Glutamatergic neuron (in vitro differentiated cells): ENCODE data around the gene TLL1. TPM values are rescaled to one million over a fixed set of nuclear protein-coding genes. Genes with fewer than 3 reads are reported as not detected.

Experiments used
- DNase-seq: peaks from one replicate; pipeline ENCODE4 v3.0.0; 2022
- H3K27ac Mint-ChIP-seq: one replicate; pipeline ENCODE4 v1.8.0; 2020; ENCODE audit warnings: mild to moderate bottlenecking, mixed read lengths, inconsistent platforms; ENCODE audit not compliant: unreplicated experiment
- H3K27me3 Mint-ChIP-seq: one replicate; pipeline ENCODE4 v1.8.0; 2020; ENCODE audit warnings: mild to moderate bottlenecking, moderate library complexity, mixed read lengths, inconsistent platforms; ENCODE audit not compliant: unreplicated experiment
- H3K36me3 Mint-ChIP-seq: one replicate; pipeline ENCODE4 v1.8.0; 2020; ENCODE audit warnings: mild to moderate bottlenecking, mixed read lengths, inconsistent platforms; ENCODE audit not compliant: unreplicated experiment
- H3K4me1 Mint-ChIP-seq: one replicate; pipeline ENCODE4 v1.8.0; 2020; ENCODE audit warnings: mild to moderate bottlenecking, low read depth, mixed read lengths, inconsistent platforms; ENCODE audit not compliant: unreplicated experiment
- H3K4me3 Mint-ChIP-seq: one replicate; pipeline ENCODE4 v1.8.0; 2020; ENCODE audit warnings: mild to moderate bottlenecking, mixed read lengths, inconsistent platforms; ENCODE audit not compliant: unreplicated experiment
- H3K9me3 Mint-ChIP-seq: one replicate; pipeline ENCODE4 v1.8.0; 2020; ENCODE audit warnings: mild to moderate bottlenecking, moderate library complexity, mixed read lengths, inconsistent platforms; ENCODE audit not compliant: unreplicated experiment
- total RNA-seq: library from RNA; stranded (reverse); fragmentation: NEBNext Ultra II Directional; extraction: Animal tissue kit (Norgen Biotek cat#: 25700); gene quantifications from one replicate; pipeline ENCODE4 v1.2.1, GENCODE V29; 2021; ENCODE audit not compliant: unreplicated experiment
- TF ChIP-seq, protein P1 (sequence below): fragments of 200-600 bp; sonication (generic); IDR thresholded peaks from one replicate; pipeline ENCODE4 v1.5.0; 2021; ENCODE audit not compliant: partially characterized antibody, unreplicated experiment

TLL1 gene
- total RNA-seq, 1 donor from 2014 or later: 0.15 TPM

DNA sequence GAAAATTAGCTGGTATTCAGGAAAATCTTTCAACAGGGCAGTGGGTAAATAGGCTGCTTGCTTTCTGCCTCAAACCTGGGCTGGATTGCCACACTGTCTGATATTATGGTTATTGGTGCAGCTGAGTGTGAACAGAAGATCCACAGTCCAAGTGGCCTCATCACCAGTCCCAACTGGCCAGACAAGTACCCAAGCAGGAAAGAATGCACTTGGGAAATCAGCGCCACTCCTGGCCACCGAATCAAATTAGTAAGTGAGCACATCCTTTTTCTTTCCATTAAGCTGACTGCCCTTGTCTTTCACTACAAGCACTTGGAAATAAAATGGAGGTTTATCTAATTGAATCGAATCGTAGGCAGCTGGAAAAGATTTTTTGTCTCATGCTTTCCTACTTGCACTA, 204.7 kb downstream of the TLL1 start:
- TF ChIP-seq, protein P1, sequence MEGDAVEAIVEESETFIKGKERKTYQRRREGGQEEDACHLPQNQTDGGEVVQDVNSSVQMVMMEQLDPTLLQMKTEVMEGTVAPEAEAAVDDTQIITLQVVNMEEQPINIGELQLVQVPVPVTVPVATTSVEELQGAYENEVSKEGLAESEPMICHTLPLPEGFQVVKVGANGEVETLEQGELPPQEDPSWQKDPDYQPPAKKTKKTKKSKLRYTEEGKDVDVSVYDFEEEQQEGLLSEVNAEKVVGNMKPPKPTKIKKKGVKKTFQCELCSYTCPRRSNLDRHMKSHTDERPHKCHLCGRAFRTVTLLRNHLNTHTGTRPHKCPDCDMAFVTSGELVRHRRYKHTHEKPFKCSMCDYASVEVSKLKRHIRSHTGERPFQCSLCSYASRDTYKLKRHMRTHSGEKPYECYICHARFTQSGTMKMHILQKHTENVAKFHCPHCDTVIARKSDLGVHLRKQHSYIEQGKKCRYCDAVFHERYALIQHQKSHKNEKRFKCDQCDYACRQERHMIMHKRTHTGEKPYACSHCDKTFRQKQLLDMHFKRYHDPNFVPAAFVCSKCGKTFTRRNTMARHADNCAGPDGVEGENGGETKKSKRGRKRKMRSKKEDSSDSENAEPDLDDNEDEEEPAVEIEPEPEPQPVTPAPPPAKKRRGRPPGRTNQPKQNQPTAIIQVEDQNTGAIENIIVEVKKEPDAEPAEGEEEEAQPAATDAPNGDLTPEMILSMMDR: no peak

DNA sequence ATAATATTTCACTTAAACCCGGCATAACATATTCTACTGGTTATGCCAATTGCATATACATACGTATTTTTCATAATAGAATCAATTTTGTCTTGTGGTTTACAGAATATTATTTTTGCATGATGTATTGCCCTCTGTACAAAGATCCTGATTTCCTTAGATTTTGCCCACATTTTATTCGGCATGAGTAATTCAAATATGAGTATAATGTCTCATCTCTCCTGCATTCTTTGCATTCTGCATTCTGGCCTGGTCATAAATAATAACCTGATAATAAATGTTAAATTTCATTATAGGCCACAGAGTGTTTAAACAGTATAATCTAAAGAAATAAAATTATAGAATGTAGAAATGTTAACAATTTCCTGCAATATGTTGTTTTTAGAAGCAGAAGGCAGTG, 205.3 kb downstream of the TLL1 start:
- Mint-ChIP-seq H3K27me3 (no peaks in the 10 kb centered on the region), H3K9me3 (no peaks in the 10 kb centered on the region), H3K27ac (peak overlapping the region; percentile 62), H3K36me3 (no peaks in the 10 kb centered on the region), H3K4me3 (no peak overlapping the region), H3K4me1 (peaks cover 10% of the 10 kb centered on the region)
- no peak for DNase-seq
- TF ChIP-seq, protein P1: no peak

More for the DNA sequence above, 204.7 kb downstream of the TLL1 start:
- peak; percentile 33 for DNase-seq
- Mint-ChIP-seq H3K4me3 (no peak overlapping the region), H3K27ac (peak overlapping the region; percentile 44), H3K9me3 (no peaks in the 10 kb centered on the region), H3K4me1 (peaks cover 10% of the 10 kb centered on the region), H3K27me3 (no peaks in the 10 kb centered on the region), H3K36me3 (no peaks in the 10 kb centered on the region)

DNA sequence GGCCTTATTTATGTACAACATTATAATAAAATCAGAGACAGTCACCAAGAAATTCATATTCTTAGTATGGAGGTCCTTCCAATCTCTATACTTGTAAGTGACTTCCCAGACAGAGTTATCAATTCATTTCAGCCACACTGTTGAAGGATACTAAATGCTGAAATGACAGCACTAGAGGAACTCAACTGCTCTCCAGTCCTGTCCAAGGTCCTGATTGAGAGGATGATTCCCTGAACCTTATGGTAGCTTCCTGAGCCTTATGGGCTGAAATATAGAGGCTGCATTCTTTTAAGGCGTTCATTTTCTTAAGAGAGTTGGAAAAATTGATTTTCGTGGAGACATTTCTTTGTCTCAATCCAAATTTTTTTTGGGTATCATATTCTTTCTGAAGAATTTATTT, 205.9 kb downstream of the TLL1 start:
- DNase-seq: no peak
- no peaks in the 10 kb centered on the region for H3K36me3 Mint-ChIP-seq
- TF ChIP-seq, protein P1: no peak
- H3K9me3 Mint-ChIP-seq: no peaks in the 10 kb centered on the region
- H3K4me3 Mint-ChIP-seq: no peak overlapping the region
- no peak overlapping the region for H3K27ac Mint-ChIP-seq
- peaks cover 6% of the 10 kb centered on the region for H3K4me1 Mint-ChIP-seq
- H3K27me3 Mint-ChIP-seq: no peaks in the 10 kb centered on the region

DNA sequence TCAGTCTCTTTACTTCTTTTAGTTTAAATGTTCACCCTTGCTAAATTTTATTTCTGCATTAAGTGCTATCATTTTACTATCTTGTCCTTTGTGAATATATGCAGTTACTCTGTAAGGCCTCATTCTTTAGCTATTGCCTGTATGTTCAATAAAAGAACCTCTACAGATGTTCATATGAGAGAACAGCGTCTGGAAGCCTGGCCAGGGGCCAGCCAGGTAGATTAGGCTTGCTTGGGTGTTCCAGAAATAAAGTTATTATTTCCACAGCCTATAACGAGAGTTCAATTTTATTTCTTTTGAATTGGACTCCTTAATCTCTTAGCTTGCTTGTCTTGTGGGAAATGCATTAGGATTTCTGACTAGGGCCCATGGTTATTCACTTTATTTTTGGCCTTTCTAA, 214.5 kb downstream of the TLL1 start:
- H3K9me3 Mint-ChIP-seq: no peaks in the 10 kb centered on the region
- H3K36me3 Mint-ChIP-seq: no peaks in the 10 kb centered on the region
- TF ChIP-seq, protein P1: no peak
- no peak overlapping the region for H3K4me3 Mint-ChIP-seq
- H3K4me1 Mint-ChIP-seq: peaks cover 2% of the 10 kb centered on the region
- no peak overlapping the region for H3K27ac Mint-ChIP-seq
- no peak for DNase-seq
- no peaks in the 10 kb centered on the region for H3K27me3 Mint-ChIP-seq

DNA sequence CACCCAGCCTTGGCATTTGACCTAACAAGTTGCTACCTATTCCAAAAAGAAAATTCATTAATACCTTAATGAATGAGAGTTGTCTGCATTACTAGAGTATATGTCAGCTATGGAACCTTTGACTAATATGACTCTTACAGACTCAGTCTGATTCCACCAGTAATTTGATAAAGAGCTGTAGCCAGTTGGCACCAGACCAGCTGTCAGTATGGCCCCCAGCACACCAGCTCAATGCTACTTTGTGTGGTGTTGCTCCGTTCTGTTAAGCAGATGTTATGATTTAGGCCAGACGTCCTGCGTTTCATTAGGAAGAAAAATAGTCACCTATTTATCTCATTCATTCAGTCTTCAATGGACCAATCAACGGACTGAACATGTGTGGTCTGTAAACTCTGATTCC, 215.5 kb downstream of the TLL1 start:
- Mint-ChIP-seq H3K36me3 (no peaks in the 10 kb centered on the region), H3K4me1 (peaks cover 2% of the 10 kb centered on the region), H3K4me3 (no peak overlapping the region), H3K27ac (no peak overlapping the region), H3K27me3 (no peaks in the 10 kb centered on the region), H3K9me3 (no peaks in the 10 kb centered on the region)
- no peak for DNase-seq
- TF ChIP-seq, protein P1: no peak
